Esophagus muscularis mucosa (tissue), 4 donors: ENCODE measurements around the gene PXN.

ENCODE experiments used
- EP300 ChIP-seq: sonication (generic); formaldehyde crosslinking; IDR thresholded peaks from one replicate; pipeline ENCODE4 v1.6.1; 2017; ENCODE audit warnings: antibody characterized with exemption
- POLR2A ChIP-seq: fragments of 450-650 bp; IDR thresholded peaks from one replicate; pipeline ENCODE4 v1.6.1; 2017; ENCODE audit warnings: antibody characterized with exemption, moderate library complexity, mild to moderate bottlenecking, low read depth
- POLR2AphosphoS5 ChIP-seq, 2 donors: sonication (generic); formaldehyde crosslinking; IDR thresholded peaks; one replicate each; pipeline ENCODE4 v1.6.1; 2017; ENCODE audit warnings: antibody characterized with exemption in 2 of 2
- TF ChIP-seq, protein P1 (sequence below), 3 experiments: fragments of 200-600 bp in 2 of 3; fragments of 450-650 bp in 1 of 3; sonication (generic) in 2 of 3; IDR thresholded peaks; one replicate each; pipeline ENCODE4 v1.5.1; 2017 to 2019; ENCODE audit warnings: antibody characterized with exemption in 3 of 3, mild to moderate bottlenecking in 2 of 3, moderate library complexity in 1 of 3

DNA sequence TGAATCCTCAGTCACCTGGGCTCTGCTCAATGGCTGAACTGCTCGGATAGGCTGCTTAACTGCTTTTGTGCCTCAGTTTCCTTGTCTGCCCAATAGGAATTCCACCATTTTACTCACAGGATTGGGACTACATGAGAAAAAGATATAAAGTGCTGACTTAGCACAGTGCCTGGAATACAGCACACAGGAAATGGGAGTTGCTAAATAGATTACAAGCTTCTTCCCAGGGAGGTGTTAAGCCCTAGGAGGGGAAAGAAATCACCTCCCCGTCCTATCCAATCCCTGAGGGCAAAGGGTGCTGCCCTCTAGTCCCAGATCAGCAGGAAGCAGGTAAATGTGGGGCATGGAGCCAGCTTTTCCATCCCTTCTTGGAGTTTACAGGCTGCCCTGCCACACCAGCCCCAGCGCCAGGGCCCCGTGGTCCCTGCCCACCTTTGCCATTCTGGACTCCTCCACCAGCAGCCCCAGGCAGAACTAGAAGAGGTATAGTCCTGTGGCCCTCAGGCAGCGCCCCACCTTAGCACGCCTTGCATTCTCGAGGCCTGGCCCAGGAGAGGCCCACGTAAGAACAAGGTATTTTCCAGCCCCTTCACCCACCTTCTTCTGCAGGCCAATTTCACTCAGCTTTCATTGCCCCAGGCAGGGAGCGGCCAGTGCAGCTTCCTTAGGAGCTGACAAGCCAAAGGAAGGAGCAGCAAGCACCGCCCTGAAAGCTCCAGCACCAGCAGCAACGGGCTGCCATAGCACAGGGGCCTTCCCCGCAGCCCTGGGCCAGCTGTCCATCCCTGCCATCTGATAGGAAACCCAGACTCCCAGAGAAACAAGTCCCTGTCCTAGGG is 35.8 kb downstream of the PXN start:
- TF ChIP-seq, protein P1, sequence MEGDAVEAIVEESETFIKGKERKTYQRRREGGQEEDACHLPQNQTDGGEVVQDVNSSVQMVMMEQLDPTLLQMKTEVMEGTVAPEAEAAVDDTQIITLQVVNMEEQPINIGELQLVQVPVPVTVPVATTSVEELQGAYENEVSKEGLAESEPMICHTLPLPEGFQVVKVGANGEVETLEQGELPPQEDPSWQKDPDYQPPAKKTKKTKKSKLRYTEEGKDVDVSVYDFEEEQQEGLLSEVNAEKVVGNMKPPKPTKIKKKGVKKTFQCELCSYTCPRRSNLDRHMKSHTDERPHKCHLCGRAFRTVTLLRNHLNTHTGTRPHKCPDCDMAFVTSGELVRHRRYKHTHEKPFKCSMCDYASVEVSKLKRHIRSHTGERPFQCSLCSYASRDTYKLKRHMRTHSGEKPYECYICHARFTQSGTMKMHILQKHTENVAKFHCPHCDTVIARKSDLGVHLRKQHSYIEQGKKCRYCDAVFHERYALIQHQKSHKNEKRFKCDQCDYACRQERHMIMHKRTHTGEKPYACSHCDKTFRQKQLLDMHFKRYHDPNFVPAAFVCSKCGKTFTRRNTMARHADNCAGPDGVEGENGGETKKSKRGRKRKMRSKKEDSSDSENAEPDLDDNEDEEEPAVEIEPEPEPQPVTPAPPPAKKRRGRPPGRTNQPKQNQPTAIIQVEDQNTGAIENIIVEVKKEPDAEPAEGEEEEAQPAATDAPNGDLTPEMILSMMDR (IDR thresholded peaks at IDR 0.05), result no peak
- no peak for TF ChIP-seq POLR2A
- no peak for TF ChIP-seq POLR2AphosphoS5 (IDR thresholded peaks at IDR 0.05)
- TF ChIP-seq EP300, result no peak
